Neural progenitor cell (in vitro differentiated cells): ENCODE results near the gene PLEKHA6. TPM values are rescaled to one million over a fixed set of nuclear protein-coding genes. Genes with fewer than 3 reads are reported as not detected.

Experiments used
- DNase-seq: peaks from one replicate; pipeline ENCODE4 v3.0.0-alpha.2; 2016; ENCODE audit warnings: low spot score
- H2AFZ ChIP-seq: fragments of 200-600 bp; sonication (generic); replicated peaks from 2 replicates; pipeline ENCODE4 v1.6.1; 2016; ENCODE audit warnings: antibody characterized with exemption
- H3F3A ChIP-seq: fragments of 200-600 bp; sonication (generic); 2 replicates; pipeline ENCODE4 v1.6.1; 2016; ENCODE audit warnings: antibody characterized with exemption, low read depth
- H3K27ac ChIP-seq: fragments of 200-600 bp; sonication (generic); 2 replicates; pipeline ENCODE4 v1.5.1; 2016; ENCODE audit warnings: mild to moderate bottlenecking
- H3K27me3 ChIP-seq: fragments of 200-600 bp; sonication (generic); 2 replicates; pipeline ENCODE4 v1.6.1; 2016; ENCODE audit warnings: mild to moderate bottlenecking, moderate library complexity
- H3K36me3 ChIP-seq: fragments of 200-600 bp; sonication (generic); 2 replicates; pipeline ENCODE4 v1.5.1; 2016
- H3K4me1 ChIP-seq: fragments of 200-600 bp; sonication (generic); 2 replicates; pipeline ENCODE4 v1.6.1; 2016; ENCODE audit warnings: mixed run types
- H3K4me2 ChIP-seq: fragments of 200-600 bp; sonication (generic); 2 replicates; pipeline ENCODE4 v1.6.1; 2016
- H3K4me3 ChIP-seq: fragments of 200-600 bp; sonication (generic); 2 replicates; pipeline ENCODE4 v1.5.1; 2016
- H3K79me2 ChIP-seq: fragments of 200-600 bp; sonication (generic); 2 replicates; pipeline ENCODE4 v1.6.1; 2016; ENCODE audit warnings: low read depth
- H3K9ac ChIP-seq: fragments of 200-600 bp; sonication (generic); 2 replicates; pipeline ENCODE4 v1.6.1; 2016
- H3K9me3 ChIP-seq: fragments of 200-600 bp; sonication (generic); 2 replicates; pipeline ENCODE4 v1.5.1; 2016; ENCODE audit warnings: low read depth
- H4K20me1 ChIP-seq: fragments of 200-600 bp; sonication (generic); 2 replicates; pipeline ENCODE4 v1.6.1; 2016; ENCODE audit warnings: low read depth
- H3K27ac Mint-ChIP-seq: 3 replicates; pipeline ENCODE4 v1.8.0; 2021; ENCODE audit warnings: mixed read lengths
- H3K27me3 Mint-ChIP-seq: 2 replicates; pipeline ENCODE4 v1.8.0; 2022; ENCODE audit warnings: low read depth, mild to moderate bottlenecking, inconsistent platforms, moderate library complexity, mixed read lengths; ENCODE audit not compliant: insufficient read depth
- H3K36me3 Mint-ChIP-seq: 3 replicates; pipeline ENCODE4 v1.8.0; 2021; ENCODE audit warnings: mixed read lengths
- H3K4me1 Mint-ChIP-seq: 3 replicates; pipeline ENCODE4 v1.8.0; 2021; ENCODE audit warnings: mixed read lengths
- H3K4me3 Mint-ChIP-seq: 3 replicates; pipeline ENCODE4 v1.8.0; 2021; ENCODE audit warnings: mild to moderate bottlenecking, moderate library complexity, mixed read lengths
- H3K9me3 Mint-ChIP-seq: 3 replicates; pipeline ENCODE4 v1.8.0; 2020; ENCODE audit warnings: mixed read lengths
- CTCF ChIP-seq: fragments of 200-600 bp; sonication (generic); IDR thresholded peaks from 2 replicates; pipeline ENCODE4 v1.5.1; 2017; ENCODE audit warnings: antibody characterized with exemption, mild to moderate bottlenecking
- EZH2 ChIP-seq: fragments of 200-600 bp; sonication (generic); IDR thresholded peaks from 2 replicates; pipeline ENCODE4 v1.6.1; 2017; ENCODE audit warnings: antibody characterized with exemption, mild to moderate bottlenecking, moderate library complexity
- EZH2phosphoT487 ChIP-seq: fragments of 200-600 bp; sonication (generic); IDR thresholded peaks from 2 replicates; pipeline ENCODE4 v1.6.1; 2017; ENCODE audit warnings: antibody characterized with exemption
- total RNA-seq: library from RNA; depleted of rRNA; stranded (reverse); fragments of >200 nt; gene quantifications from 2 replicates; pipeline ENCODE4 v1.2.3, GENCODE V29; 2015; ENCODE audit warnings: low replicate concordance

PLEKHA6 gene
- total RNA-seq, 1 donor from 2014 or later: 0.58 TPM

GRCh38 chr1:204348242-204348641, 11.5 kb downstream of the PLEKHA6 start:
- peak overlapping the region; percentile 61 for H3K27ac Mint-ChIP-seq
- TF ChIP-seq EZH2phosphoT487 (no peak), EZH2 (no peak), CTCF (no peak)
- H3K4me3 ChIP-seq: no peak overlapping the region

DNA sequence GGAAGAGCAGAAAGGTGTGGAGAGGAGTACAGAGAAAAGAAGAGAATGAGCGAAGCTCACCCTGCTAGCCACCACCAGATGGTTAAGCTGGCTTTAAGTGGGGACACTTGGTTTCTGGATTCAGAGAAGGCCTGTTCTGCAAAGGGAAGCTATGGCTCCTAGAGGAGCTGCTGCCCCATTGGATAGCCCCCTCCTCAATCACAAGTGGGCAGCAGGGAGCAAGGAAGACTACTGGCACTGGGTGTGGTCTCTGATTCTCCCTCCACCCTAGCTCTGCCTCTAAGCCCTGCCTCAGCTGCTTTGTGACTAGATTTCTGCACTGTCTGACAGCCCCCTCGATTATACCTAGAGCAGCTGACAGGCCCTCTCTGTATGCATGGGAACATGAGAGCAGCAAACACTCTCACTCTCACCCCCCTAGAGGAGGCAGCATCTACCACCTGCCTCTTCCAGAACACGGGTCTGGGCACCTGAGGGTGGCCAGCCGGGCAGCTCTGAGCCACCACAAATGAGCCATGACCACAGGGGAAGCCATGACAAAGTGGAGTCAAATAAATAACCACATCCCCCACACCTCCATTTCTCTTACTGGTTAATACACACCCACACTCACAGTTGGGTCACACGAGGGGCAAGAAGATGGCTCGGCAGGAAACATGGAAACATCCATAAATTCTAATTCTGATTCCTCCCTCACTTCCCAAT, 13.6 kb downstream of the PLEKHA6 start:
- Histone ChIP-seq H3K4me1 (peaks cover 19% of the 10 kb centered on the region), H3K4me3 (no peak overlapping the region), H3K27ac (no peak overlapping the region), H2AFZ (no peak overlapping the region), H3K4me2 (no peak overlapping the region), H3F3A (peaks cover 8% of the 10 kb centered on the region), H3K9me3 (no peaks in the 10 kb centered on the region), H3K9ac (no peak overlapping the region), H4K20me1 (no peaks in the 10 kb centered on the region), H3K79me2 (no peaks in the 10 kb centered on the region), H3K36me3 (no peaks in the 10 kb centered on the region), H3K27me3 (no peaks in the 10 kb centered on the region)
- Mint-ChIP-seq H3K4me1 (peaks cover 97% of the 10 kb centered on the region), H3K4me3 (peak overlapping the region; percentile 68), H3K27ac (peak overlapping the region; percentile 82), H3K36me3 (peaks cover 2% of the 10 kb centered on the region), H3K27me3 (peaks cover 7% of the 10 kb centered on the region), H3K9me3 (no peaks in the 10 kb centered on the region)
- no peak for DNase-seq
- TF ChIP-seq EZH2 (no peak), EZH2phosphoT487 (no peak), CTCF (no peak)

More at GRCh38 chr1:204348242-204348641, 11.5 kb downstream of the PLEKHA6 start:
- Histone ChIP-seq H3K4me2 (no peak overlapping the region), H3K9me3 (no peaks in the 10 kb centered on the region), H3K27me3 (no peaks in the 10 kb centered on the region), H3K36me3 (no peaks in the 10 kb centered on the region), H4K20me1 (no peaks in the 10 kb centered on the region), H3F3A (peaks cover 17% of the 10 kb centered on the region), H3K79me2 (no peaks in the 10 kb centered on the region), H3K4me1 (peaks cover 23% of the 10 kb centered on the region), H2AFZ (no peak overlapping the region), H3K27ac (no peak overlapping the region), H3K9ac (no peak overlapping the region)
- DNase-seq: no peak
- H3K4me3 Mint-ChIP-seq: peak overlapping the region; percentile 88
- peaks cover 93% of the 10 kb centered on the region for H3K4me1 Mint-ChIP-seq
- peaks cover 5% of the 10 kb centered on the region for H3K27me3 Mint-ChIP-seq
- peaks cover 2% of the 10 kb centered on the region for H3K36me3 Mint-ChIP-seq
- H3K9me3 Mint-ChIP-seq: no peaks in the 10 kb centered on the region

DNA sequence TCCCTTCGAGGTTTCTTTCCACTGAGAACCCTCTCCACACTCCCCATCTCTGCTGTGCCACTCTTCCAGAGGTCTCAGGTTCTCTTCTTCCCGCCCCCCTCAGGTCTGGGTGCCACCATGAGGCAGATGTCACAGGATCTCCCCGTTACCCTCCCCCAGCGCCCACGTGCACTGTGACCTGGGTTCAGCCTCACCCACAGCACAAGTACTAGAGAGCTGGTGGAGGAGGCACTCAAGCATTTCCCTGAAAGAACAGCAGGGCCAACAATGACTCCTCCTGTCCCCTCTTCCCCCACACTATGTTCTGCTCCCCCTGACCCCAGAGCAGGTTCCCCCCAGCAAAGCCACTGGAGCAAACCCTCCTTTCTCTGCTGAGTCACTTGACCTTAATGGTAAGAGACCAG, 14.3 kb downstream of the PLEKHA6 start:
- Histone ChIP-seq H3K9ac (no peak overlapping the region), H3K4me3 (no peak overlapping the region), H3K4me1 (peaks cover 21% of the 10 kb centered on the region), H3K27me3 (no peaks in the 10 kb centered on the region), H3K27ac (no peak overlapping the region), H4K20me1 (no peaks in the 10 kb centered on the region), H3K9me3 (no peaks in the 10 kb centered on the region), H3K79me2 (no peaks in the 10 kb centered on the region), H3K4me2 (no peak overlapping the region), H3K36me3 (no peaks in the 10 kb centered on the region), H2AFZ (no peak overlapping the region), H3F3A (peaks cover 8% of the 10 kb centered on the region)
- peaks cover 7% of the 10 kb centered on the region for H3K27me3 Mint-ChIP-seq
- peaks cover 98% of the 10 kb centered on the region for H3K4me1 Mint-ChIP-seq
- DNase-seq: no peak
- TF ChIP-seq CTCF (no peak), EZH2 (no peak), EZH2phosphoT487 (no peak)
- peak overlapping the region; percentile 68 for H3K4me3 Mint-ChIP-seq
- peaks cover 2% of the 10 kb centered on the region for H3K36me3 Mint-ChIP-seq
- no peaks in the 10 kb centered on the region for H3K9me3 Mint-ChIP-seq
- peak overlapping the region; percentile 82 for H3K27ac Mint-ChIP-seq
